HFF-Myc (cell line): ENCODE measurements around the gene ZDHHC5.

ENCODE experiments used
- DNase-seq: peaks from one replicate; pipeline ENCODE4 v3.0.0-alpha.2; 2011; ENCODE audit warnings: low read depth; ENCODE audit errors: extremely low read depth
- H3K4me3 ChIP-seq: replicated peaks from 2 replicates; pipeline ENCODE4 v1.5.1; 2011; ENCODE audit warnings: low read depth, mild to moderate bottlenecking, control low read depth, low read length
- TF ChIP-seq, protein P1 (sequence below): IDR thresholded peaks from 2 replicates; pipeline ENCODE4 v1.5.1; 2012; ENCODE audit warnings: mild to moderate bottlenecking, low read depth, low read length, control low read depth; ENCODE audit errors: missing control alignments

The ZDHHC5 gene

DNA sequence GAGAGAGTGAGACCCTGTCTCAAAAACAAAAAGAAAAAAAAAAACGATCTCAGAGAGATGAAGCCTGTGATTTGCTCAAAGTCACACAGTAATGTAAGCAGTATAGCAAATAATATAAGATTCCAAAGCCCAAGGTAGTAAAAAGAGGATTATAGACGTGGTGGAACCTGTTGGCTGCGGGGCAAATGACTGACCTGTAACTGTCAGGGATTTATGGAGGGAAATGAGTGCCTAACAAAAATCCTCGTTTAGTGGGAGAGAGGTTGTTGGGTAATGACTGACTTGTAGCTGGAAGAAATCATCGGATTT lies 11.1 kb upstream of the ZDHHC5 start:
- no peak for DNase-seq
- TF ChIP-seq, protein P1, sequence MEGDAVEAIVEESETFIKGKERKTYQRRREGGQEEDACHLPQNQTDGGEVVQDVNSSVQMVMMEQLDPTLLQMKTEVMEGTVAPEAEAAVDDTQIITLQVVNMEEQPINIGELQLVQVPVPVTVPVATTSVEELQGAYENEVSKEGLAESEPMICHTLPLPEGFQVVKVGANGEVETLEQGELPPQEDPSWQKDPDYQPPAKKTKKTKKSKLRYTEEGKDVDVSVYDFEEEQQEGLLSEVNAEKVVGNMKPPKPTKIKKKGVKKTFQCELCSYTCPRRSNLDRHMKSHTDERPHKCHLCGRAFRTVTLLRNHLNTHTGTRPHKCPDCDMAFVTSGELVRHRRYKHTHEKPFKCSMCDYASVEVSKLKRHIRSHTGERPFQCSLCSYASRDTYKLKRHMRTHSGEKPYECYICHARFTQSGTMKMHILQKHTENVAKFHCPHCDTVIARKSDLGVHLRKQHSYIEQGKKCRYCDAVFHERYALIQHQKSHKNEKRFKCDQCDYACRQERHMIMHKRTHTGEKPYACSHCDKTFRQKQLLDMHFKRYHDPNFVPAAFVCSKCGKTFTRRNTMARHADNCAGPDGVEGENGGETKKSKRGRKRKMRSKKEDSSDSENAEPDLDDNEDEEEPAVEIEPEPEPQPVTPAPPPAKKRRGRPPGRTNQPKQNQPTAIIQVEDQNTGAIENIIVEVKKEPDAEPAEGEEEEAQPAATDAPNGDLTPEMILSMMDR, result no peak

DNA sequence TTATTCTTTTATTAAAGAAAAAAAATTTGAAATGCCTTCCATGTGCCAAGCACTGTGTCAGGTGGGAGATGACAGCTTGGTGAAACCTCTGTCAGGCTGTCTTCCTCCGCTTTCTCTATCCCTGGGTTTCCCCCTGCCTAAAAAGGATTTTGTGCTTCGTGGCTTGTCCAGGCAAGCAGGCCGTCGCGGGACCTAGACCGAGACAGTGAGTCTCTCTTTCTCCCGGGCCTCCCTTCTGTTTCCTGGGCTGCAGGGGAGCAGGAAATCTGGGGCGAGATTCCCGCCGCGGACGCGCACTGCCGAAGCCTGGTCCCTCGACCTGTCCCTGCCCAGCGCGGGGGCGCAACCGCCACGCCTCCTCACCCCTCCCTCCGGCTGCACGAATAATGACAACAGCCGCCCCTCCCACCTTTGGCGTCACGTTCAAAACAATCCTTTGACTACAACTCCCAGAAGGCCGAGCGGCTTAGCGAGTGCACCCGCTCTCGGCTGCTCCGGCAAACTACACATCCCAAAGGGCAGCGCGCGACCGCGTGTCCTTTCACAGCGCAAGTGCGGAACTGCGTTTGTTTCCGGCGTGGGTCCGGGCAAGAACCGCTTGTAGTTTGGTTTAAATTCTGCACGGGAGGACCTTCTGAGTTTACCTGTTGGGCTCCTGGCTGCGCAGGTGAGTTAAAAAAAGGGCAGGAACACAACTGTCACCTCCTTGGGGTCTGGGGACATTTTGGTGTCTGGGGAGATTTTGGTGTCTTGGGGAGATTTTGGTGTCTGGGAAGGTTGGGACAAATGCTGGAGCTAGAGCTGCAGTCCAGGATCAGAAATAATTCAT lies 10.5 kb upstream of the ZDHHC5 start, which contains the start of gene CLP1:
TSS of gene CLP1 (plus strand) at position 569 of the 829 bp plus-strand sequence. CDS start 1,715 bp downstream, outside the sequence.
- peak within 1 kb of the TSS; percentile 69 for H3K4me3 ChIP-seq
- TF ChIP-seq, protein P1, result no peak
- DNase-seq, result peak; percentile 95

More for the DNA sequence above, 11.1 kb upstream of the ZDHHC5 start:
- peak overlapping the region; percentile 69 for H3K4me3 ChIP-seq

DNA sequence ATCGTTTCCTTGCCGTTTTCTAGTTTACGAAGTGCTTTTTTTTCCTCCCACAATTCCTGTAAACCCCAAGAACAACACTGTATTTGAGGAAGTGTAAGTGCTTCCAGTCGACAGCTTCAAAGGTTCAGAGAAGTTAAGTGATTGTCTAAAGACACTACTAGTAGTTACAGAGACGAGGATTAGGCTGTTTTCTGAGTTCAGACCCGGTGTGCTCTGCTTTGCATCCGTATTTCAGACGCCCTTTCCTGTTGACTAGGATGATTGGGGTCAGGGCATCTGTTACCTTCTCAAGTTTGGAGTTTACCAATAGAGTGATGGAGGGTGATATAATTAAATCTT lies 9.9 kb upstream of the ZDHHC5 start:
- no peak for DNase-seq
- TF ChIP-seq, protein P1, result no peak

DNA sequence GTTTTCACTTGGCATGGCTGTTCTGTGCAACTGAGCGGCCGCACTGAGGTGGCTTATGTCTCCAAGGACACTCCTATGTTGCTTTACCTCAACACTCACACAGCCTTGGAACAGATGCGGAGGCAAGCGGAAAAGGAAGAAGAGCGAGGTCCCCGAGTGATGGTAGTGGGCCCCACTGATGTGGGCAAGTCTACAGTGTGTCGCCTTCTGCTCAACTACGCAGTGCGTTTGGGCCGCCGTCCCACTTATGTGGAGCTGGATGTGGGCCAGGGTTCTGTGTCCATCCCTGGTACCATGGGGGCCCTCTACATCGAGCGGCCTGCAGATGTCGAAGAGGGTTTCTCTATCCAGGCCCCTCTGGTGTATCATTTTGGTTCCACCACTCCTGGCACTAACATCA lies 8.2 kb upstream of the ZDHHC5 start:
- TF ChIP-seq, protein P1, result no peak
- DNase-seq, result no peak
- H3K4me3 ChIP-seq, result no peak overlapping the region

More for the DNA sequence above, 9.9 kb upstream of the ZDHHC5 start:
- peak overlapping the region; percentile 69 for H3K4me3 ChIP-seq

DNA sequence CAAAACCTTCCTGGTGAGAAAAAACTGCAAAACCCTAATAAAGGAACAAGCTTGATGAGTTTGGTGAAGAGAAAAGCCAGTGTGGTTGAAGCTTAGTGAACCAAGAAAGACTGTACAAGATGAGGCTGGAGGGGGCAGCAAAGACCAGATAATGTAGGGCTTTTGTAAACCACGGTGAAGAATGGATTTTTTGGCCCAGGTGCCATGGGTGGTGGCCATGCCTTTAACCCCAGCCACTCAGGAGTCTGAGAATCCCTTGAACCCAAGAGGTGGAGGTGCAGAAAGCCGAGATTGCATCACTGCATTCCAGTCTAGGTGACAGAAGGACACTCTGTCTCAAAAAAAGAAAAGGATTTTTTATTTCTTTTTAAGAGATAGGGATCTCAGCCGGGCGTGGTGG lies 5.0 kb upstream of the ZDHHC5 start:
- TF ChIP-seq, protein P1, result peak; percentile 9
- no peak overlapping the region for H3K4me3 ChIP-seq
- no peak for DNase-seq

DNA sequence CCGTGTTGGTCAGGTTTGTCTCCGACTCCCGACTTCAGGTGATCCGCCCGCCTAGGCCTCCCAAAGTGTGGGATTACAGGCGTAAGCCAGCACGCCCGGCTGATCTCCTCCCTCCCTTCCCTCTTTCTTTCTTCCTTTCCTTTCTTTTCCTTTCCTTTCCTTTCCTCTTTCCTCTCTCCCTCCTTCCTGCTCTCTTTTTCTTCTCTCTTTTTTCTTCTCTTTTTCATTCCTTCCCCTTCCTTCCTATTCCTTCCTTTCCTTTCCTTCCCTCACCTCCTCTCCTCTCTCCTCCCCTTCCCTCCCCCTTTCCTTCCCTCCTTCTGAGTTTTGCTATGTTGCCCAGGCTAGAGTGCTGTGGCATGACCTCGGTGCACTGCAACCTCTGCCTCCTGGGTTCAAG lies 3.9 kb upstream of the ZDHHC5 start:
- DNase-seq, result no peak
- TF ChIP-seq, protein P1, result no peak
- H3K4me3 ChIP-seq, result no peak overlapping the region

DNA sequence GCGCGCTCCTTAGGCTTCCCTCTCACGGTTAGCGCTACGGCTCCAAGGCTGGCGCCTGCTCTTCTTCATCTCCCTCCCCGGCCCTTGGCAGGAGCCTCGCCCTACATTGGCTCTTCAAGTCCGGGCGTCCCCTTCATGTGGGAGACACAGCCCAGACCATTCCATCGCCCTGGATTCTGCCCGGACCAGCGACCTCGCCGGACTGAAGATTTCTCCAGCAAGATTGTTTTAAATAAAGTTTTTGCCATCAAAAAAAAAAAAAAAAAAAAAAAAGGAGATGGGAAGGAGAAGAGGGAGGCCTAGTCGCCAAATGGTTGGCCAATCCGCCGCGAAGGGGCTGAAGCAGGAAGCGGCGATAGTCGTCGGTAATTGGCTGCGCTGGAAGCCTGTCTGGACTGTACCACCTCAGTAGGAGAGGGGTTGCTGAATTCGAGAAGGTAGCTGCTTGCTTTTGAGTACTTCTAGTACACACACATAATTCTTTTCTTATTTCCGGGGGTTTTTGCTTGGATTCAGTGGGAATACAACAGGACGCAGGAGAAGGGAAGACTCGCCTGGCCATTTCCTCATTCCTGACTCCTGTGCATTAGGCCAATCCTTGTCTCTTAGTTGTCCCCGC lies 688 bp upstream of the ZDHHC5 start:
- TF ChIP-seq, protein P1, result no peak
- peak overlapping the region; percentile 59 for H3K4me3 ChIP-seq
- DNase-seq, result peak; percentile 97
